COLO829 (cell line): ENCODE data around the gene NPFFR1.

Source experiments
- DNase-seq: peaks from one replicate; pipeline ENCODE4 v3.0.0; 2012; ENCODE audit warnings: low spot score

NPFFR1 gene

GRCh38 chr10:70315276-70315675 lies 31.5 kb upstream of the NPFFR1 start:
- DNase-seq: no peak

- DNase-seq: no peak
Observed at GRCh38 chr10:70312972-70313371, 29.2 kb upstream of the NPFFR1 start.

- DNase-seq: no peak
Observed at GRCh38 chr10:70312249-70312648, 28.4 kb upstream of the NPFFR1 start.

GRCh38 chr10:70311698-70312097 lies 27.9 kb upstream of the NPFFR1 start:
- DNase-seq: no peak

- no peak for DNase-seq
Observed at GRCh38 chr10:70309661-70310060, 25.9 kb upstream of the NPFFR1 start.

GRCh38 chr10:70308121-70309060 lies 24.6 kb upstream of the NPFFR1 start:
- no peak for DNase-seq

GRCh38 chr10:70306886-70307520 lies 23.2 kb upstream of the NPFFR1 start:
- no peak for DNase-seq

- DNase-seq: no peak
Observed at GRCh38 chr10:70306181-70306705, 22.4 kb upstream of the NPFFR1 start.

- no peak for DNase-seq
Observed at GRCh38 chr10:70303730-70304129, 19.9 kb upstream of the NPFFR1 start.

GRCh38 chr10:70302292-70302691 lies 18.5 kb upstream of the NPFFR1 start:
- no peak for DNase-seq

GRCh38 chr10:70300908-70301597 lies 17.2 kb upstream of the NPFFR1 start:
- DNase-seq: no peak

GRCh38 chr10:70300461-70300860 lies 16.7 kb upstream of the NPFFR1 start:
- no peak for DNase-seq

GRCh38 chr10:70299876-70300275 lies 16.1 kb upstream of the NPFFR1 start:
- no peak for DNase-seq

- DNase-seq: no peak
Observed at GRCh38 chr10:70298393-70298792, 14.6 kb upstream of the NPFFR1 start.

GRCh38 chr10:70297224-70297623 lies 13.4 kb upstream of the NPFFR1 start:
- DNase-seq: no peak

- no peak for DNase-seq
Observed at GRCh38 chr10:70296406-70296899, 12.6 kb upstream of the NPFFR1 start.

GRCh38 chr10:70295926-70296325 lies 12.1 kb upstream of the NPFFR1 start:
- DNase-seq: no peak

GRCh38 chr10:70295321-70295720 lies 11.5 kb upstream of the NPFFR1 start:
- no peak for DNase-seq

- DNase-seq: no peak
Observed at GRCh38 chr10:70293169-70293843, 9.5 kb upstream of the NPFFR1 start.

GRCh38 chr10:70292004-70292403 lies 8.2 kb upstream of the NPFFR1 start:
- DNase-seq: no peak

GRCh38 chr10:70289739-70290138 lies 5.9 kb upstream of the NPFFR1 start:
- no peak for DNase-seq

- no peak for DNase-seq
Observed at GRCh38 chr10:70286616-70287015, 2.8 kb upstream of the NPFFR1 start.
